ENCODE results near the gene TNXB.
A peak's percentile ranks its signal among the peaks of the same experiment; 100 is the strongest.
"Not testable (repeated sequence)": the region's sequence is repeated elsewhere in the genome, so short reads cannot be mapped to it uniquely, and the experiment has no call there.

Gene TNXB

DNA sequence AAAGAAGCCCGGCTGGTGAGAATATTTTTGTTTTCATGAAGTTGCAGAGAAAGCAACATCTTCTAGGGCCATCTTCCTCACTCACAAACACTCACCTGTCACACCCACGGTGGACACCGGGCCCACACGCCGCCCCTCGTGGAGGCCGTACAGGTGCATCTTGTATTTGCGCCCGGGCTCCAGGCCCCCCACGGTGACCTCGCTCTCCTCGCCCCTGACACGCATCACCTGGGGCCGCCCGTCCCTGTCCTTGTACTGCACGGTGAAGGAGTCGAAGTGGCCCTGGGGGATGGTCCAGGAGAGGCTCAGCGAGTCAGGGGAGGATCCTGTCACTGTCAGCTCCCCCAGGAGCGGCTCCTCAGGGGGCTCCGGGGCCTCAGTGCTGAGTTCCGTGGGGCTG is 53.4 kb downstream of the TNXB start:
- DNase-seq, result not testable (repeated sequence)

DNA sequence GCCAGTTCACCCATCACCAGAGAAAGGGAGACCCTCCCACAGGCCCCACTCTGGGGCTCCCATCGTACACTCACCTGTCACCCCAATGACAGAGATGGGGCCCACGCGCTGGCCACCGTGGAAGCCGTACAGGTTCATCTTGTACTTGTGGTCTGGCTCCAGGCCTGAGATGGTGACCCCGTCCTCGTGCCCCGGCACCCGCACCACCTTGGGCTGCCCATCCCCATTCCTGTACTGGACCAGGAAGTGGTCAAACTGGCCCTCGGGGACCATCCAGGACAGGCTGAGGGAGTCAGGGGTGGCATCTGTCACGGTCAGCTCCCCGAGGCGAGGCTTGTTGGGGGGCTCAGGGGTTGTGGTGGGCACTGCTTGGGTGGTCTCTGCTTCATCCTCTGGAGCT is 55.8 kb downstream of the TNXB start:
- not testable (repeated sequence) for DNase-seq

GRCh38 chr6:32052626-32053025 is 56.5 kb downstream of the TNXB start:
- not testable (repeated sequence) for DNase-seq

GRCh38 chr6:32050562-32050961 is 58.6 kb downstream of the TNXB start:
- no peak for DNase-seq

GRCh38 chr6:32049736-32050135 is 59.4 kb downstream of the TNXB start:
- DNase-seq, result not testable (repeated sequence)

DNA sequence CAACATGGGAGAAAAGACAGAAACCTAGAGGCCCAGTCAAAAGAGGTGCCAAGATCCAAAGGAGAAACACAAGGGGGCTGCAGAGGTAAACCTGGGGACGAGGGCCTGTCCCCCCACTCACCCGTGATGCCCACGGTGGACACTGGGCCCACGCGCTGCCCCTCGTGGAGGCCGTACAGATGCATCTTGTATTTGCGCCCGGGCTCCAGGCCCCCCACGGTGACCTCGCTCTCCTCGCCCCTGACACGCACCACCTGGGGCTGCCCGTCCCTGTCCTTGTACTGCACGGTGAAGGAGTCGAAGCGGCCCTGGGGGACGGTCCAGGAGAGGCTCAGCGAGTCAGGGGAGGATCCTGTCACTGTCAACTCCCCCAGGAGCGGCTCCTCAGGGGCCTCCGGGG is 60.0 kb downstream of the TNXB start:
- not testable (repeated sequence) for DNase-seq

GRCh38 chr6:32047855-32048766 is 61.0 kb downstream of the TNXB start:
- peak; percentile 55 for DNase-seq

GRCh38 chr6:32047539-32047854 is 61.6 kb downstream of the TNXB start:
- DNase-seq, result no peak

DNA sequence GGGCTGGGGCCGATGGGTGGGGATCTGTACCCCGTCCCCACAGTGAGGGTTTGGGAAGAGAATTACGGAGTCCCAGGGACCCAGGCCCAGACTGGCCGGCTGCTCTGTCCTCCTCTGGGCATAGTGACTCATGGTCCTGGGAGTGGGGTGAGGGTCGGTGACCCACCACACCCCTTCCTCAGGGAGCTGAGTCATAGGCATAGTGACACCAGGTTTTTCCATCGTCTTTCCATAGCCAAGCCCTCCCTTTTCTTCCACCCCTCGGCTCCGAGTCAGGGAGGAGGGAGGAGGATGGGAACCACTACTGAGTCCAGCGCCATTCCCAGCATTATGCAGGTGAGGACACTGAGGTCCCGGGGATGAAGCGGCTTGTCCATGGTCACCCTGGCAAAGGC is 62.1 kb downstream of the TNXB start:
- DNase-seq, result no peak

DNA sequence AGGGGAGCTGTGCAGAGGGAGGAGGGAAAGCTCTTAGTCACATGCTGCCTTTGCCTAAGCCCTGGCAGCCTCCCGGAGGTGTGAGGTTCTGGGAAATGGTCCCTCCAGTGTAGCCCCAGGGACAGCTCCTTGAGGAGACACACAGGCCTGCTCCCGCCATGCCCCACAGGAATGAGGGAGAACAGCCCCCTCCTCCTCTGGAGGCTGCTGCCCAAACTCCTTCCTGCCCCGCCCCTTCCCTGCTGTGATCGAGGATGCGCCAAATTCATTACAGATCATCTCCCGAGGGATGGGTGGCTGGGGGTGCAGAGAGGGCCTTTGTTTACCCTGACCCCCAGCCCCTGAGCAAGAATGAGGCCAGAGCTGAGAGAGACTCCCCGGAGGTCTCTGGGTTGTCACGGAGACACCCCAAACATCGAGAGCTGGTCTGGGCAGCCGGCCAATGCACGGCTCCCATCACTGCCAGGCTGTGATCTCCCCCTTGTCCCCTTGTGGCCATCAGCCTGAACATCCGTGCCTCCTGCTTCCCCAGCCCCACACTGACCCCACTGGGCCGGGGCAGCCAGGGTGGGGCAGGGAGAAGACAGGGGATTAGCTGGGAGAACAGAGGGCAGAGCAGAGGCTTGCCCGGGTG is 62.6 kb downstream of the TNXB start:
- no peak for DNase-seq

GRCh38 chr6:32045811-32046449 is 63.2 kb downstream of the TNXB start:
- no peak for DNase-seq

- not testable (repeated sequence) for DNase-seq
Measured at GRCh38 chr6:32044916-32045315, 64.2 kb downstream of the TNXB start.

- not testable (repeated sequence) for DNase-seq
Measured at GRCh38 chr6:32043589-32044380, 65.4 kb downstream of the TNXB start.

- DNase-seq, result not testable (repeated sequence)
Measured at GRCh38 chr6:32042276-32042675, 66.9 kb downstream of the TNXB start.

DNA sequence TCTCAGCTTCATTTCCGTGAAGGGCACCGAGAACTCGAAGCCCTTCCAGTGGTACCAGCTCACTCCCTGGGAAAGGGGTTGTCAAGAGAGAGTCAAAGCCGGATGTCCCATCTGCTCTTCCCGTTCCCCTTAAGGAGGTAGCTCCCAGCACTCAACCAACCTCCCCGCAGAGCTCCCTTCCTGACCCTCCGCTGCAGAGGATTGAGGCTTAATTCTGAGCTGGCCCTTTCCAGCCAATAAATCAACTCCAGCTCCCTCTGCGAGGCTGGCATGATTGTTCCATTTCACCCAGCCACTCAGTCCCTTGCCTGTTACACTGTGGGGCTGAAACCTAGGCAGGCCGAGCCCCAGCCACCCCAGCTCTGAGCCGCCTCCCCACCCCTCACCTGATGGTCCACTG is 67.8 kb downstream of the TNXB start:
- DNase-seq, result not testable (repeated sequence)

- not testable (repeated sequence) for DNase-seq
Measured at GRCh38 chr6:32041050-32041321, 68.2 kb downstream of the TNXB start.

DNA sequence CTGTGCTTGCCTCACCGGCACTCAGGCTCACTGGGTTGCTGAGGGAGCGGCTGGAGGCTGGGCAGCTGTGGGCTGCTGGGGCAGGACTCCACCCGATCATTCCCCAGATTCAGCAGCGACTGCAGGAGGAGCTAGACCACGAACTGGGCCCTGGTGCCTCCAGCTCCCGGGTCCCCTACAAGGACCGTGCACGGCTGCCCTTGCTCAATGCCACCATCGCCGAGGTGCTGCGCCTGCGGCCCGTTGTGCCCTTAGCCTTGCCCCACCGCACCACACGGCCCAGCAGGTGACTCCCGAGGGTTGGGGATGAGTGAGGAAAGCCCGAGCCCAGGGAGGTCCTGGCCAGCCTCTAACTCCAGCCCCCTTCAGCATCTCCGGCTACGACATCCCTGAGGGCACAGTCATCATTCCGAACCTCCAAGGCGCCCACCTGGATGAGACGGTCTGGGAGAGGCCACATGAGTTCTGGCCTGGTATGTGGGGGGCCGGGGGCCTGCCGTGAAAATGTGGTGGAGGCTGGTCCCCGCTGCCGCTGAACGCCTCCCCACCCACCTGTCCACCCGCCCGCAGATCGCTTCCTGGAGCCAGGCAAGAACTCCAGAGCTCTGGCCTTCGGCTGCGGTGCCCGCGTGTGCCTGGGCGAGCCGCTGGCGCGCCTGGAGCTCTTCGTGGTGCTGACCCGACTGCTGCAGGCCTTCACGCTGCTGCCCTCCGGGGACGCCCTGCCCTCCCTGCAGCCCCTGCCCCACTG is 68.7 kb downstream of the TNXB start:
- DNase-seq, result not testable (repeated sequence)

DNA sequence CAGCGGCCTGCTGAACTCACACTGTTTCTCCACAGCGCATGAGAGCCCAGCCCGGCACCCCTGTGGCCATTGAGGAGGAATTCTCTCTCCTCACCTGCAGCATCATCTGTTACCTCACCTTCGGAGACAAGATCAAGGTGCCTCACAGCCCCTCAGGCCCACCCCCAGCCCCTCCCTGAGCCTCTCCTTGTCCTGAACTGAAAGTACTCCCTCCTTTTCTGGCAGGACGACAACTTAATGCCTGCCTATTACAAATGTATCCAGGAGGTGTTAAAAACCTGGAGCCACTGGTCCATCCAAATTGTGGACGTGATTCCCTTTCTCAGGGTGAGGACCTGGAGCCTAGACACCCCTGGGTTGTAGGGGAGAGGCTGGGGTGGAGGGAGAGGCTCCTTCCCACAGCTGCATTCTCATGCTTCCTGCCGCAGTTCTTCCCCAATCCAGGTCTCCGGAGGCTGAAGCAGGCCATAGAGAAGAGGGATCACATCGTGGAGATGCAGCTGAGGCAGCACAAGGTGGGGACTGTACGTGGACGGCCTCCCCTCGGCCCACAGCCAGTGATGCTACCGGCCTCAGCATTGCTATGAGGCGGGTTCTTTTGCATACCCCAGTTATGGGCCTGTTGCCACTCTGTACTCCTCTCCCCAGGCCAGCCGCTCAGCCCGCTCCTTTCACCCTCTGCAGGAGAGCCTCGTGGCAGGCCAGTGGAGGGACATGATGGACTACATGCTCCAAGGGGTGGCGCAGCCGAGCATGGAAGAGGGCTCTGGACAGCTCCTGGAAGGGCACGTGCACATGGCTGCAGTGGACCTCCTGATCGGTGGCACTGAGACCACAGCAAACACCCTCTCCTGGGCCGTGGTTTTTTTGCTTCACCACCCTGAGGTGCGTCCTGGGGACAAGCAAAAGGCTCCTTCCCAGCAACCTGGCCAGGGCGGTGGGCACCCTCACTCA is 69.5 kb downstream of the TNXB start:
- not testable (repeated sequence) for DNase-seq

GRCh38 chr6:32038878-32039277 is 70.3 kb downstream of the TNXB start:
- not testable (repeated sequence) for DNase-seq

GRCh38 chr6:32037598-32038524 is 71.3 kb downstream of the TNXB start, which contains the start of gene CYP21A2:
Gene CYP21A2, plus strand, starts transcription at chr6:32038415. Its CDS starts 8 bp downstream, at chr6:32038423.
- not testable (repeated sequence) for DNase-seq

Data from activated T-cell treated with anti-CD3 and anti-CD28 coated beads for 4 hours (primary cell).